Esophagus squamous epithelium (tissue), 4 donors: ENCODE data around the gene VAV2.

ENCODE experiments used
- POLR2A ChIP-seq, 4 donors: fragments of 450-650 bp; IDR thresholded peaks; one replicate each; pipeline ENCODE4 v1.6.1; 2017; ENCODE audit warnings: antibody characterized with exemption in 4 of 4, mild to moderate bottlenecking in 4 of 4, moderate library complexity in 3 of 4
- TF ChIP-seq, protein P1 (sequence below), 6 experiments: fragments of 450-650 bp in 4 of 6; fragments of 200-600 bp in 2 of 6; sonication (generic) in 2 of 6; IDR thresholded peaks; one replicate each; pipeline ENCODE4 v1.5.1; 2016 to 2019; ENCODE audit warnings: antibody characterized with exemption in 6 of 6, mild to moderate bottlenecking in 4 of 6, moderate library complexity in 4 of 6

DNA sequence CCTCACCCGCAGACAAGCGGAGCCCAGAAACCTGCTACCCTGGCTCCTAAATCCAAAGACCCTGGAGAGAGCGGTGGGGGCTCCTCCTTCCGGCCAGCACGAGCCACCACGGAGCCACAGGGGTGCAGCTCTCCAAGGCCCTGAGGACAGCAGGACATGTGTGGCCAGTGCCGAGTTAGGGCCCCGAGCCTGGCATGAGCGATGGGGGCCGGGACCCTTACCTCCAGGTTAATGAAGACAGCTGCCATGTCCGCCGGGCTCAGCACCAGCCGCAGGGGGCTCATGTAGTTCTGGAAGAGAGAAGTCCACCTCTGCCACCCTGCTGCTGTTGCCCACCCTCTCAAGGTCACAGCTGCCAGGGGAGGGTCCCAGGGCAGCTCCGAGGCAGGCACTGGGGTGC lies 185.1 kb downstream of the VAV2 start:
- TF ChIP-seq, protein P1, sequence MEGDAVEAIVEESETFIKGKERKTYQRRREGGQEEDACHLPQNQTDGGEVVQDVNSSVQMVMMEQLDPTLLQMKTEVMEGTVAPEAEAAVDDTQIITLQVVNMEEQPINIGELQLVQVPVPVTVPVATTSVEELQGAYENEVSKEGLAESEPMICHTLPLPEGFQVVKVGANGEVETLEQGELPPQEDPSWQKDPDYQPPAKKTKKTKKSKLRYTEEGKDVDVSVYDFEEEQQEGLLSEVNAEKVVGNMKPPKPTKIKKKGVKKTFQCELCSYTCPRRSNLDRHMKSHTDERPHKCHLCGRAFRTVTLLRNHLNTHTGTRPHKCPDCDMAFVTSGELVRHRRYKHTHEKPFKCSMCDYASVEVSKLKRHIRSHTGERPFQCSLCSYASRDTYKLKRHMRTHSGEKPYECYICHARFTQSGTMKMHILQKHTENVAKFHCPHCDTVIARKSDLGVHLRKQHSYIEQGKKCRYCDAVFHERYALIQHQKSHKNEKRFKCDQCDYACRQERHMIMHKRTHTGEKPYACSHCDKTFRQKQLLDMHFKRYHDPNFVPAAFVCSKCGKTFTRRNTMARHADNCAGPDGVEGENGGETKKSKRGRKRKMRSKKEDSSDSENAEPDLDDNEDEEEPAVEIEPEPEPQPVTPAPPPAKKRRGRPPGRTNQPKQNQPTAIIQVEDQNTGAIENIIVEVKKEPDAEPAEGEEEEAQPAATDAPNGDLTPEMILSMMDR (IDR thresholded peaks at IDR 0.05), result no peak
- no peak for TF ChIP-seq POLR2A (IDR thresholded peaks at IDR 0.05)
